HepG2 (cell line): ENCODE results near the gene ZBTB4. TPM values are rescaled to one million over a fixed set of nuclear protein-coding genes. Genes with fewer than 3 reads are reported as not detected.

ENCODE experiments used
- CBX1 ChIP-seq: IDR thresholded peaks from one replicate; pipeline ENCODE4 v1.6.1; 2016; ENCODE audit warnings: antibody characterized with exemption, low read depth
- DMAP1 ChIP-seq: IDR thresholded peaks from 2 replicates; pipeline ENCODE4 v1.6.1; 2016
- EHMT2 ChIP-seq: fragments of 200-600 bp; sonication (generic); IDR thresholded peaks from 2 replicates; pipeline ENCODE4 v1.7.0; 2017; ENCODE audit warnings: antibody characterized with exemption, low read depth, low read length, borderline replicate concordance
- GATAD2A ChIP-seq: IDR thresholded peaks from 2 replicates; pipeline ENCODE4 v1.6.1; 2016
- HNF4A ChIP-seq: sonication (generic); formaldehyde crosslinking; IDR thresholded peaks from 2 replicates; pipeline ENCODE4 v1.4.0; 2020; ENCODE audit warnings: missing genetic modification reagents
- HNRNPH1 ChIP-seq: fragments of 200-400 bp; formaldehyde crosslinking; optimal IDR thresholded peaks from 2 replicates; pipeline ENCODE3; 2017; ENCODE audit warnings: mild to moderate bottlenecking, low read depth, low read length
- HNRNPUL1 ChIP-seq: fragments of 200-400 bp; formaldehyde crosslinking; IDR thresholded peaks from 2 replicates; pipeline ENCODE4 v1.6.1; 2017; ENCODE audit warnings: low read depth, mild to moderate bottlenecking, low read length, moderate library complexity
- KLF6 ChIP-seq: IDR thresholded peaks from 2 replicates; pipeline ENCODE4 v1.8.0; 2016; ENCODE audit warnings: missing biosample characterization, missing genetic modification reagents
- MIER2 ChIP-seq: IDR thresholded peaks from 2 replicates; pipeline ENCODE4 v1.6.1; 2016; ENCODE audit warnings: missing biosample characterization, missing genetic modification reagents
- NFE2 ChIP-seq: sonication (generic); formaldehyde crosslinking; IDR thresholded peaks from 2 replicates; pipeline ENCODE4 v1.4.0; 2020; ENCODE audit warnings: missing genetic modification reagents
- NFKBIZ ChIP-seq: IDR thresholded peaks from 2 replicates; pipeline ENCODE4 v1.6.1; 2018; ENCODE audit warnings: missing genetic modification reagents, missing compliant biosample characterization
- NR1H2 ChIP-seq: sonication (generic); formaldehyde crosslinking; IDR thresholded peaks from 2 replicates; pipeline ENCODE4 v1.8.1; 2022; ENCODE audit warnings: low read depth, missing genetic modification reagents, borderline replicate concordance
- NR3C1 ChIP-seq: sonication (generic); formaldehyde crosslinking; IDR thresholded peaks from 2 replicates; pipeline ENCODE4 v1.4.0; 2020; ENCODE audit warnings: missing genetic modification reagents
- SCMH1 ChIP-seq: sonication (generic); formaldehyde crosslinking; IDR thresholded peaks from 2 replicates; pipeline ENCODE4 v1.9.0; 2021; ENCODE audit warnings: missing genetic modification reagents, mild to moderate bottlenecking, borderline replicate concordance
- SOX6 ChIP-seq, 2 experiments: fragments of 450-650 bp in 1 of 2; sonication (generic) in 1 of 2; formaldehyde crosslinking in 1 of 2; IDR thresholded peaks; 2 replicates each; pipeline versions ENCODE4 v1.4.0 to v1.6.1; 2017 to 2020; ENCODE audit warnings: antibody characterized with exemption in 1 of 2, mild to moderate bottlenecking in 1 of 2, missing genetic modification reagents in 1 of 2
- WIZ ChIP-seq: sonication (generic); formaldehyde crosslinking; IDR thresholded peaks from 2 replicates; pipeline ENCODE4 v1.5.1; 2020; ENCODE audit warnings: mild to moderate bottlenecking, missing genetic modification reagents
- ZMYM2 ChIP-seq: sonication (generic); formaldehyde crosslinking; IDR thresholded peaks from 2 replicates; pipeline ENCODE4 v1.8.0; 2022; ENCODE audit warnings: mild to moderate bottlenecking, missing genetic modification reagents
- ZNF224 ChIP-seq: sonication (generic); formaldehyde crosslinking; IDR thresholded peaks from 2 replicates; pipeline ENCODE4 v1.5.0; 2020; ENCODE audit warnings: mild to moderate bottlenecking, missing genetic modification reagents
- ZNF260 ChIP-seq: sonication (generic); formaldehyde crosslinking; IDR thresholded peaks from 2 replicates; pipeline ENCODE4 v1.4.0; 2020; ENCODE audit warnings: missing genetic modification reagents, low read depth, mild to moderate bottlenecking, borderline replicate concordance
- ZNF414 ChIP-seq: sonication (generic); formaldehyde crosslinking; IDR thresholded peaks from 2 replicates; pipeline ENCODE4 v1.5.0; 2020; ENCODE audit warnings: missing genetic modification reagents
- ZNF569 ChIP-seq: sonication (generic); formaldehyde crosslinking; IDR thresholded peaks from 2 replicates; pipeline ENCODE4 v1.5.0; 2020; ENCODE audit warnings: mild to moderate bottlenecking, missing genetic modification reagents, moderate library complexity, borderline replicate concordance
- ZNF660 ChIP-seq: sonication (generic); formaldehyde crosslinking; IDR thresholded peaks from 2 replicates; pipeline ENCODE4 v1.5.1; 2020; ENCODE audit warnings: mild to moderate bottlenecking, low read depth, missing genetic modification reagents, borderline replicate concordance
- ZNF768 ChIP-seq: sonication (generic); formaldehyde crosslinking; IDR thresholded peaks from 2 replicates; pipeline ENCODE4 v1.4.0; 2020; ENCODE audit warnings: missing genetic modification reagents
- ZNF788 ChIP-seq: sonication (generic); formaldehyde crosslinking; IDR thresholded peaks from 2 replicates; pipeline ENCODE4 v1.5.0; 2020; ENCODE audit warnings: mild to moderate bottlenecking, missing genetic modification reagents, borderline replicate concordance
- polyA plus RNA-seq, 8 experiments: library from polyadenylated mRNA; depleted of rRNA in 3 of 8; stranded (reverse) in 7 of 8; unstranded in 1 of 8; fragments of >200 nt; fragmentation: Illumina TruSeq in 4 of 8; extraction: Trizol in 4 of 8; gene quantifications; 2 replicates each; pipeline versions ENCODE4 v1.2.1 to v1.2.3, GENCODE V29; 2011 to 2016; ENCODE audit warnings: low read depth in 4 of 8, missing spikeins in 1 of 8, mixed read lengths in 1 of 8; ENCODE audit not compliant: insufficient read depth in 1 of 8
- total RNA-seq, 5 experiments: library from RNA; depleted of rRNA; stranded (reverse); fragments of >200 nt; fragmentation: Illumina TruSeq; extraction: Trizol; gene quantifications; 2 replicates each; pipeline ENCODE4 v1.2.3, GENCODE V29; 2016; ENCODE audit warnings: low read depth in 1 of 5
- TF ChIP-seq, protein P1 (sequence below): sonication (generic); formaldehyde crosslinking; IDR thresholded peaks from 2 replicates; pipeline ENCODE4 v1.4.0; 2020; ENCODE audit warnings: missing genetic modification reagents, borderline replicate concordance
- TF ChIP-seq, protein P2 (sequence below): IDR thresholded peaks from 2 replicates; pipeline ENCODE4 v1.6.1; 2018; ENCODE audit warnings: missing genetic modification reagents, mild to moderate bottlenecking, missing compliant biosample characterization

The ZBTB4 gene
- total and polyA plus RNA-seq, 2 of the 13 experiments (the other 11 are each of a cell fraction or from before 2014, with no cell fraction given) = 4.3 to 7.4 TPM

- TF ChIP-seq SOX6 (IDR thresholded peaks at IDR 0.05) (no peak), SOX6 (CRISPR knock-in tag; IDR thresholded peaks at IDR 0.05) (0 out of 2 replicates have a peak, but pooled peaks have one; percentile 25), ZNF224 (no peak), ZNF260 (CRISPR knock-in tag) (no peak), NR3C1 (no peak), CBX1 (no peak), GATAD2A (CRISPR knock-in tag) (no peak), ZNF768 (peak; percentile 88), EHMT2 (no peak), NR1H2 (no peak), NFKBIZ (CRISPR knock-in tag) (no peak), NFE2 (CRISPR knock-in tag) (no peak), ZNF660 (CRISPR knock-in tag) (no peak), MIER2 (CRISPR knock-in tag) (no peak), ZNF788 (CRISPR knock-in tag) (0 out of 2 replicates have a peak, but pooled peaks have one; percentile 49), HNRNPH1 (no peak), ZNF569 (no peak), KLF6 (CRISPR knock-in tag) (no peak), DMAP1 (no peak), WIZ (CRISPR knock-in tag) (no peak), SCMH1 (no peak), HNRNPUL1 (no peak), ZNF414 (no peak), HNF4A (0 out of 2 replicates have a peak, but pooled peaks have one; percentile 19), ZMYM2 (no peak)
- TF ChIP-seq, protein P1, sequence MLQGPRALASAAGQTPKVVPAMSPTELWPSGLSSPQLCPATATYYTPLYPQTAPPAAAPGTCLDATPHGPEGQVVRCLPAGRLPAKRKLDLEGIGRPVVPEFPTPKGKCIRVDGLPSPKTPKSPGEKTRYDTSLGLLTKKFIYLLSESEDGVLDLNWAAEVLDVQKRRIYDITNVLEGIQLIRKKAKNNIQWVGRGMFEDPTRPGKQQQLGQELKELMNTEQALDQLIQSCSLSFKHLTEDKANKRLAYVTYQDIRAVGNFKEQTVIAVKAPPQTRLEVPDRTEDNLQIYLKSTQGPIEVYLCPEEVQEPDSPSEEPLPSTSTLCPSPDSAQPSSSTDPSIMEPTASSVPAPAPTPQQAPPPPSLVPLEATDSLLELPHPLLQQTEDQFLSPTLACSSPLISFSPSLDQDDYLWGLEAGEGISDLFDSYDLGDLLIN (CRISPR knock-in tag) = no peak
- TF ChIP-seq, protein P2, sequence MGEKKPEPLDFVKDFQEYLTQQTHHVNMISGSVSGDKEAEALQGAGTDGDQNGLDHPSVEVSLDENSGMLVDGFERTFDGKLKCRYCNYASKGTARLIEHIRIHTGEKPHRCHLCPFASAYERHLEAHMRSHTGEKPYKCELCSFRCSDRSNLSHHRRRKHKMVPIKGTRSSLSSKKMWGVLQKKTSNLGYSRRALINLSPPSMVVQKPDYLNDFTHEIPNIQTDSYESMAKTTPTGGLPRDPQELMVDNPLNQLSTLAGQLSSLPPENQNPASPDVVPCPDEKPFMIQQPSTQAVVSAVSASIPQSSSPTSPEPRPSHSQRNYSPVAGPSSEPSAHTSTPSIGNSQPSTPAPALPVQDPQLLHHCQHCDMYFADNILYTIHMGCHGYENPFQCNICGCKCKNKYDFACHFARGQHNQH (CRISPR knock-in tag) = no peak
Observed at GRCh38 chr17:7475764-7476422, 3.5 kb downstream of the ZBTB4 start (continued).
